MG63 (cell line): Measurements from ENCODE around the gene NPTXR. TPM values are rescaled to one million over a fixed set of nuclear protein-coding genes. Genes with fewer than 3 reads are reported as not detected.

Experiments
- DNase-seq: peaks from one replicate; pipeline ENCODE4 v3.0.0-alpha.2; 2020
- H3K27me3 ChIP-seq: fragments of 250-450 bp; sonication (Bioruptor Pico); 2 replicates; pipeline ENCODE4 v1.5.1; 2020; ENCODE audit warnings: mild to moderate bottlenecking, moderate library complexity
- H3K36me3 ChIP-seq: fragments of 250-450 bp; sonication (Bioruptor Pico); 2 replicates; pipeline ENCODE4 v1.5.1; 2020; ENCODE audit warnings: mild to moderate bottlenecking, moderate library complexity
- H3K4me3 ChIP-seq: fragments of 250-450 bp; sonication (Bioruptor Pico); 2 replicates; pipeline ENCODE4 v1.5.1; 2020; ENCODE audit warnings: mild to moderate bottlenecking, moderate library complexity
- H3K9me3 ChIP-seq: fragments of 250-450 bp; sonication (Bioruptor Pico); 2 replicates; pipeline ENCODE4 v1.5.1; 2020; ENCODE audit warnings: mild to moderate bottlenecking, moderate library complexity
- total RNA-seq: library from RNA; depleted of rRNA; stranded (reverse); fragments of >200 nt; shearing (Covaris generic); gene quantifications from 2 replicates; pipeline ENCODE4 v1.2.3, GENCODE V29; 2014; ENCODE audit warnings: low replicate concordance

The NPTXR gene
- total RNA-seq, 1 experiment from 2014 or later, result 0.76 TPM

- peaks cover 18% of the 10 kb centered on the region for H3K27me3 ChIP-seq
- H3K4me3 ChIP-seq, result peak overlapping the region; percentile 55
- peaks cover 15% of the 10 kb centered on the region for H3K36me3 ChIP-seq
- no peak for DNase-seq
- H3K9me3 ChIP-seq, result no peaks in the 10 kb centered on the region
Observed at GRCh38 chr22:38871360-38872171, 27.7 kb upstream of the NPTXR start.

- DNase-seq, result no peak
- Histone ChIP-seq H3K9me3 (no peaks in the 10 kb centered on the region), H3K27me3 (peaks cover 16% of the 10 kb centered on the region)
Observed at GRCh38 chr22:38870791-38871359, 27.0 kb upstream of the NPTXR start.

GRCh38 chr22:38870312-38870741, 26.5 kb upstream of the NPTXR start:
- peaks cover 15% of the 10 kb centered on the region for H3K36me3 ChIP-seq
- DNase-seq, result peak; percentile 76
- H3K27me3 ChIP-seq, result peaks cover 16% of the 10 kb centered on the region
- H3K9me3 ChIP-seq, result no peaks in the 10 kb centered on the region
- peak overlapping the region; percentile 55; the same call in 1 of the 2 replicates for H3K4me3 ChIP-seq

More at GRCh38 chr22:38870791-38871359, 27.0 kb upstream of the NPTXR start:
- Histone ChIP-seq H3K36me3 (peaks cover 15% of the 10 kb centered on the region), H3K4me3 (peak overlapping the region; percentile 55)

GRCh38 chr22:38869663-38870062, 25.8 kb upstream of the NPTXR start:
- no peaks in the 10 kb centered on the region for H3K9me3 ChIP-seq
- DNase-seq, result no peak
- H3K27me3 ChIP-seq, result peaks cover 16% of the 10 kb centered on the region
- H3K4me3 ChIP-seq, result no peak overlapping the region
- peaks cover 15% of the 10 kb centered on the region for H3K36me3 ChIP-seq

GRCh38 chr22:38868886-38869381, 25.1 kb upstream of the NPTXR start:
- H3K9me3 ChIP-seq, result no peaks in the 10 kb centered on the region
- H3K36me3 ChIP-seq, result peaks cover 15% of the 10 kb centered on the region
- no peak overlapping the region for H3K4me3 ChIP-seq
- H3K27me3 ChIP-seq, result peaks cover 13% of the 10 kb centered on the region
- peak; percentile 70 for DNase-seq

- Histone ChIP-seq H3K9me3 (no peaks in the 10 kb centered on the region), H3K36me3 (peaks cover 15% of the 10 kb centered on the region), H3K4me3 (no peak overlapping the region), H3K27me3 (peaks cover 7% of the 10 kb centered on the region)
- DNase-seq, result no peak
Observed at GRCh38 chr22:38868286-38868721, 24.5 kb upstream of the NPTXR start.

- no peak for DNase-seq
- Histone ChIP-seq H3K4me3 (no peak overlapping the region), H3K36me3 (peaks cover 15% of the 10 kb centered on the region), H3K27me3 (peaks cover under 1% of the 10 kb centered on the region), H3K9me3 (no peaks in the 10 kb centered on the region)
Observed at GRCh38 chr22:38867471-38868285, 23.9 kb upstream of the NPTXR start.

- no peak overlapping the region for H3K4me3 ChIP-seq
- DNase-seq, result no peak
Observed at GRCh38 chr22:38867124-38867455, 23.3 kb upstream of the NPTXR start.

GRCh38 chr22:38866399-38867123, 22.7 kb upstream of the NPTXR start:
- Histone ChIP-seq H3K4me3 (no peak overlapping the region), H3K9me3 (no peaks in the 10 kb centered on the region), H3K36me3 (peaks cover 15% of the 10 kb centered on the region), H3K27me3 (no peaks in the 10 kb centered on the region)
- DNase-seq, result no peak

More at GRCh38 chr22:38867124-38867455, 23.3 kb upstream of the NPTXR start:
- H3K9me3 ChIP-seq, result no peaks in the 10 kb centered on the region
- H3K27me3 ChIP-seq, result no peaks in the 10 kb centered on the region
- H3K36me3 ChIP-seq, result peaks cover 15% of the 10 kb centered on the region

- H3K36me3 ChIP-seq, result peaks cover 15% of the 10 kb centered on the region
- no peaks in the 10 kb centered on the region for H3K27me3 ChIP-seq
- DNase-seq, result no peak
- H3K4me3 ChIP-seq, result no peak overlapping the region
- no peaks in the 10 kb centered on the region for H3K9me3 ChIP-seq
Observed at GRCh38 chr22:38866024-38866398, 22.2 kb upstream of the NPTXR start.

GRCh38 chr22:38865201-38866023, 21.6 kb upstream of the NPTXR start:
- no peaks in the 10 kb centered on the region for H3K27me3 ChIP-seq
- peaks cover 15% of the 10 kb centered on the region for H3K36me3 ChIP-seq
- no peak for DNase-seq
- H3K9me3 ChIP-seq, result no peaks in the 10 kb centered on the region
- no peak overlapping the region for H3K4me3 ChIP-seq

- Histone ChIP-seq H3K27me3 (no peaks in the 10 kb centered on the region), H3K4me3 (no peak overlapping the region), H3K9me3 (no peaks in the 10 kb centered on the region), H3K36me3 (peaks cover 10% of the 10 kb centered on the region)
- no peak for DNase-seq
Observed at GRCh38 chr22:38864361-38865191, 20.7 kb upstream of the NPTXR start.

GRCh38 chr22:38863531-38864131, 19.8 kb upstream of the NPTXR start:
- Histone ChIP-seq H3K27me3 (no peaks in the 10 kb centered on the region), H3K9me3 (no peaks in the 10 kb centered on the region), H3K36me3 (peaks cover 7% of the 10 kb centered on the region), H3K4me3 (no peak overlapping the region)
- DNase-seq, result no peak
